HFFc6 (cell line): ENCODE measurements around the gene OR5B2. TPM values are rescaled to one million over a fixed set of nuclear protein-coding genes. Genes with fewer than 3 reads are reported as not detected.

Experiments
- DNase-seq: peaks from one replicate; pipeline ENCODE4 v3.0.0-alpha.2; 2018
- H3K27ac Mint-ChIP-seq: 2 replicates; pipeline ENCODE4 v1.8.0; 2020; ENCODE audit warnings: mild to moderate bottlenecking, mixed read lengths
- H3K27me3 Mint-ChIP-seq: 2 replicates; pipeline ENCODE4 v1.8.0; 2021; ENCODE audit warnings: mild to moderate bottlenecking, moderate library complexity, mixed read lengths; ENCODE audit not compliant: insufficient read depth
- H3K36me3 Mint-ChIP-seq: 2 replicates; pipeline ENCODE4 v1.8.0; 2021; ENCODE audit warnings: low read depth, mixed read lengths
- H3K4me1 Mint-ChIP-seq: 2 replicates; pipeline ENCODE4 v1.8.0; 2020; ENCODE audit warnings: low read depth, mixed read lengths
- H3K4me3 Mint-ChIP-seq: 2 replicates; pipeline ENCODE4 v1.8.0; 2020; ENCODE audit warnings: mild to moderate bottlenecking, moderate library complexity, mixed read lengths
- H3K9me3 Mint-ChIP-seq: 2 replicates; pipeline ENCODE4 v1.8.0; 2020; ENCODE audit warnings: mild to moderate bottlenecking, mixed read lengths
- total RNA-seq, 6 experiments: library from RNA; stranded (reverse); fragmentation: NEBNext Ultra II Directional; extraction: Animal tissue kit (Norgen Biotek cat#: 25700); gene quantifications; 2 replicates in 1 of 6; 3 replicates in 5 of 6; pipeline ENCODE4 v1.2.3, GENCODE V29; 2021
- TF ChIP-seq, protein P1 (sequence below): fragments of 200-600 bp; sonication (generic); IDR thresholded peaks from 2 replicates; pipeline ENCODE4 v1.5.0; 2021; ENCODE audit warnings: antibody characterized with exemption, mild to moderate bottlenecking

The OR5B2 gene
- total RNA-seq, 6 experiments from 2014 or later, result not detected

DNA sequence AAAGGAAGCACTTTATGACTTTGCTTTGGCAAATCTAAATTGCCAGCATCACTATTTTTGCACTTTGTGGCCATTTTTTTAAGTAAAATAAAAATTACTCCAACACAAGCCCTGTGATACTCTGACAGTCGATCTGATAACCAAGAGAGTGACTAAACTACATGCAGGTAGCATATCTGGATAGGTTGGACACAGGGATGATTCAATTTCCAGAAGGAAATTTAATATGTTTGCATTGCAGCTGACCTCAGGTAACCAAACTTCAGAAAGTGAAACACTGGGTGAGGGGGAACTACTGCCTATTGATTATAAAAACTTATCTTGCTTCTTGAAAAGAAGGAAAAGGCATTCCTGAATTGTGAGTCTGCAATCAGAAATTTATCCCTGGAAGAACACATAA lies 35.2 kb downstream of the OR5B2 start:
- peaks cover 77% of the 10 kb centered on the region for H3K4me1 Mint-ChIP-seq
- H3K27ac Mint-ChIP-seq, result peak overlapping the region; percentile 71
- no peak for DNase-seq
- TF ChIP-seq, protein P1, sequence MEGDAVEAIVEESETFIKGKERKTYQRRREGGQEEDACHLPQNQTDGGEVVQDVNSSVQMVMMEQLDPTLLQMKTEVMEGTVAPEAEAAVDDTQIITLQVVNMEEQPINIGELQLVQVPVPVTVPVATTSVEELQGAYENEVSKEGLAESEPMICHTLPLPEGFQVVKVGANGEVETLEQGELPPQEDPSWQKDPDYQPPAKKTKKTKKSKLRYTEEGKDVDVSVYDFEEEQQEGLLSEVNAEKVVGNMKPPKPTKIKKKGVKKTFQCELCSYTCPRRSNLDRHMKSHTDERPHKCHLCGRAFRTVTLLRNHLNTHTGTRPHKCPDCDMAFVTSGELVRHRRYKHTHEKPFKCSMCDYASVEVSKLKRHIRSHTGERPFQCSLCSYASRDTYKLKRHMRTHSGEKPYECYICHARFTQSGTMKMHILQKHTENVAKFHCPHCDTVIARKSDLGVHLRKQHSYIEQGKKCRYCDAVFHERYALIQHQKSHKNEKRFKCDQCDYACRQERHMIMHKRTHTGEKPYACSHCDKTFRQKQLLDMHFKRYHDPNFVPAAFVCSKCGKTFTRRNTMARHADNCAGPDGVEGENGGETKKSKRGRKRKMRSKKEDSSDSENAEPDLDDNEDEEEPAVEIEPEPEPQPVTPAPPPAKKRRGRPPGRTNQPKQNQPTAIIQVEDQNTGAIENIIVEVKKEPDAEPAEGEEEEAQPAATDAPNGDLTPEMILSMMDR, result no peak
- H3K36me3 Mint-ChIP-seq, result peaks cover 29% of the 10 kb centered on the region
- peaks cover 18% of the 10 kb centered on the region for H3K9me3 Mint-ChIP-seq
- H3K4me3 Mint-ChIP-seq, result peak overlapping the region; percentile 24
- no peaks in the 10 kb centered on the region; the same call in 1 of the 2 replicates for H3K27me3 Mint-ChIP-seq

DNA sequence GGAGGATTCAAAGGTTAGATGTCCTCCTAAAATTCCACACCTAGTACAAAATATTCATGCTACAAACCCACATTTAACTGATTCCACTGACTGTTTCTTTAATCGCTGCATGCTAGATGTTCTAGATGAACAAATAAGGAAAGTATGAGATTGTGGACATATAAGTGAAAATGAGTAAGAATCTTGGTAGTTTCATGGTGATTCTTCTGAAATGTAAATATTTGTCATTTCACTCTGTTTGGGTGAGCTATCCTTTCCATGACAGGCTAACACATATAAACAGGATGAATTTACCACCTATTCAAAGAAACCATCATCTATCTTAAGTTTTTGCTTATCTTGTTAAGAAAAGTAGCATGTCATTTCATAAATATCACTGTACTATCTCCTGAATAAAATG lies 36.0 kb downstream of the OR5B2 start:
- Mint-ChIP-seq H3K9me3 (peaks cover 18% of the 10 kb centered on the region), H3K36me3 (peaks cover 29% of the 10 kb centered on the region), H3K27me3 (no peaks in the 10 kb centered on the region; the same call in 1 of the 2 replicates), H3K27ac (peak overlapping the region; percentile 71), H3K4me3 (peak overlapping the region; percentile 24; the same call in 1 of the 2 replicates), H3K4me1 (peaks cover 76% of the 10 kb centered on the region)
- TF ChIP-seq, protein P1, result no peak
- DNase-seq, result peak; percentile 33

DNA sequence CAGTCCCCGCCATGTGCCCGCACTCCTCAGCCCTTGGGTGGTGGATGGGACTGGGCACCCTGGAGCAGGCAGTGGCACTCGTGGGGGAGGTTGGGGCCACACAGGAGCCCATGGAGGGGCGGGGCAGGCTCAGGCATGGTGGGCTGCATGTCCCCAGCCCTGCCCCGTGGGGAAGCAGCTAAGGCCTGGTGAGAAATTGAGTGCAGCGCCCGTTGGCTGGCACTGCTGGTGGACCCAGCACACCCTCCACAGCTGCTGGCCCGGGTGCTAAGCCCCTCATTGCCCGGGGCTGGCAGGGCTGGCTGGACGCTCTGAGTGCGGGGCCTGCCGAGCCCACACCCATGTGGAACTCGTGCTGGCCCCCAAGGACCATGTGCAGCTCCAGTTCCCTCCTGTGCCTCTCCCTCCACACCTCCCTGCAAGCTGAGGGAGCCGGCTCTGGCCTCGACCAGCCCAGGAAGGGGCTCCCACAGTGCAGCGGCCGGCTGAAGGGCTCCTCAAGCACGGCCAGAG lies 37.3 kb downstream of the OR5B2 start:
- Mint-ChIP-seq H3K27me3 (no peaks in the 10 kb centered on the region; the same call in 1 of the 2 replicates), H3K4me3 (no peak overlapping the region), H3K27ac (no peak overlapping the region), H3K36me3 (peaks cover 20% of the 10 kb centered on the region), H3K9me3 (peaks cover 15% of the 10 kb centered on the region), H3K4me1 (peaks cover 63% of the 10 kb centered on the region)
- TF ChIP-seq, protein P1, result no peak
- no peak for DNase-seq

Other genes with a start within 250 kb of the OR5B2 start
- gene OR9Q2, start 239.1 kb downstream of the OR5B2 start, total RNA-seq, result not detected
- not detected for gene OR1S2, start 224.0 kb downstream of the OR5B2 start, total RNA-seq
- gene OR1S1, start 215.4 kb downstream of the OR5B2 start, total RNA-seq, result not detected
- not detected for gene OR10Q1, start 199.2 kb downstream of the OR5B2 start, total RNA-seq
- gene OR10W1, start 159.9 kb downstream of the OR5B2 start, total RNA-seq, result not detected
- not detected for gene OR5B17, start 69.1 kb downstream of the OR5B2 start, total RNA-seq
- not detected for gene OR5B3, start 21.2 kb downstream of the OR5B2 start, total RNA-seq
- gene OR5B12, start 14.1 kb upstream of the OR5B2 start, total RNA-seq, result not detected
- gene OR5B21, start 80.0 kb upstream of the OR5B2 start, total RNA-seq, result under 1 TPM in 1 of 6 experiments, not detected in 5; 0.31 TPM
- 100 to 1,000 TPM in 4 of 6 experiments, 10 to 100 TPM in 2; 51.0 to 154 (median 119) TPM for gene LPXN, start 147.7 kb upstream of the OR5B2 start, total RNA-seq
- gene ZFP91, start 150.9 kb upstream of the OR5B2 start, total RNA-seq, result 10 to 100 TPM; 51.9 to 69.1 (median 59.4) TPM
- gene CNTF, start 194.5 kb upstream of the OR5B2 start, total RNA-seq, result 1 to 10 TPM in 4 of 6 experiments, under 1 TPM in 2; 0.91 to 1.7 (median 1.2) TPM